Measurements from ENCODE around the gene SLF2. TPM values are rescaled to one million over a fixed set of nuclear protein-coding genes. Genes with fewer than 3 reads are reported as not detected.
A peak's percentile ranks its signal among the peaks of the same experiment; 100 is the strongest.

Gene SLF2
- total and polyA plus RNA-seq, 2 of the 13 experiments (the other 11 are each of a cell fraction or from before 2014, with no cell fraction given) = 12.2 to 48.1 TPM

- no peak for TF ChIP-seq RFXAP (CRISPR knock-in tag; IDR thresholded peaks at IDR 0.05; ENCODE audit: borderline replicate concordance)
- no peak for TF ChIP-seq ZNF224 (CRISPR knock-in tag; IDR thresholded peaks at IDR 0.05)
- TF ChIP-seq ZNF879 (CRISPR knock-in tag; IDR thresholded peaks at IDR 0.05) = no peak
- TF ChIP-seq ELF4 (CRISPR knock-in tag; IDR thresholded peaks at IDR 0.05; ENCODE audit: borderline replicate concordance) = peak; percentile 89
- TF ChIP-seq KDM5B (CRISPR knock-in tag; IDR thresholded peaks at IDR 0.05; ENCODE audit: borderline replicate concordance) = no peak
- no peak for TF ChIP-seq IRF9 (CRISPR knock-in tag; IDR thresholded peaks at IDR 0.05; ENCODE audit: borderline replicate concordance)
- no peak for TF ChIP-seq NFIB (CRISPR knock-in tag; IDR thresholded peaks at IDR 0.05; ENCODE audit: borderline replicate concordance)
- TF ChIP-seq ZNF430 (CRISPR knock-in tag; IDR thresholded peaks at IDR 0.05) = no peak
- TF ChIP-seq ZNF431 (CRISPR knock-in tag; IDR thresholded peaks at IDR 0.05; ENCODE audit: borderline replicate concordance, low read depth) = no peak
- no peak for TF ChIP-seq ATF7 (IDR thresholded peaks at IDR 0.05)
- TF ChIP-seq ATF7 (CRISPR knock-in tag; IDR thresholded peaks at IDR 0.05) = no peak
- TF ChIP-seq SUZ12 (IDR thresholded peaks at IDR 0.05; ENCODE audit: low read depth, low read length) = no peak
- TF ChIP-seq CERS6 (CRISPR knock-in tag; IDR thresholded peaks at IDR 0.05) = no peak
- TF ChIP-seq ZNF891 (CRISPR knock-in tag; IDR thresholded peaks at IDR 0.05) = no peak
- no peak for TF ChIP-seq ATF5 (CRISPR knock-in tag; IDR thresholded peaks at IDR 0.05; ENCODE audit: low read depth)
- TF ChIP-seq RARA (CRISPR knock-in tag; IDR thresholded peaks at IDR 0.05) = peak; percentile 43
- TF ChIP-seq, protein P1, sequence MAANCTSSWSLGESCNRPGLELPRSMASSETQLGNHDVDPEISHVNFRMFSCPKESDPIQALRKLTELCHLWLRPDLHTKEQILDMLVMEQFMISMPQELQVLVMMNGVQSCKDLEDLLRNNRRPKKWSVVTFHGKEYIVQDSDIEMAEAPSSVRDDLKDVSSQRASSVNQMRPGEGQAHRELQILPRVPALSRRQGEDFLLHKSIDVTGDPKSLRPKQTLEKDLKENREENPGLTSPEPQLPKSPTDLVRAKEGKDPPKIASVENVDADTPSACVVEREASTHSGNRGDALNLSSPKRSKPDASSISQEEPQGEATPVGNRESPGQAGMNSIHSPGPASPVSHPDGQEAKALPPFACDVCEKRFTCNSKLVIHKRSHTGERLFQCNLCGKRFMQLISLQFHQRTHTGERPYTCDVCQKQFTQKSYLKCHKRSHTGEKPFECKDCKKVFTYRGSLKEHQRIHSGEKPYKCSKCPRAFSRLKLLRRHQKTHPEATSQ (CRISPR knock-in tag; IDR thresholded peaks at IDR 0.05; ENCODE audit: borderline replicate concordance) = no peak
- TF ChIP-seq JUNB (CRISPR knock-in tag; IDR thresholded peaks at IDR 0.05; ENCODE audit: borderline replicate concordance) = no peak
- no peak for TF ChIP-seq ZNF513 (CRISPR knock-in tag; conservative IDR thresholded peaks at IDR 0.05)
- TF ChIP-seq ZNF780A (CRISPR knock-in tag; IDR thresholded peaks at IDR 0.05) = no peak
- no peak for TF ChIP-seq RFX5 (IDR thresholded peaks at IDR 0.05; ENCODE audit: low read depth, low read length)
- TF ChIP-seq ZNF724P (CRISPR knock-in tag; IDR thresholded peaks at IDR 0.05; ENCODE audit: borderline replicate concordance) = no peak
- TF ChIP-seq GABPA (IDR thresholded peaks at IDR 0.05; ENCODE audit: low read depth, low read length) = no peak
- no peak; the same call in 1 of the 2 replicates for TF ChIP-seq GABPA (CRISPR knock-in tag; IDR thresholded peaks at IDR 0.05; ENCODE audit: low read depth)
- TF ChIP-seq ZNF326 (CRISPR knock-in tag; IDR thresholded peaks at IDR 0.05; ENCODE audit: borderline replicate concordance) = no peak
- TF ChIP-seq RFXANK (CRISPR knock-in tag; IDR thresholded peaks at IDR 0.05) = no peak
- TF ChIP-seq ERF (CRISPR knock-in tag; IDR thresholded peaks at IDR 0.05) = peak; percentile 63; the same call in 1 of the 2 replicates
- no peak for TF ChIP-seq ZSCAN29 (CRISPR knock-in tag; conservative IDR thresholded peaks at IDR 0.05)
- TF ChIP-seq KDM1A (CRISPR knock-in tag; IDR thresholded peaks at IDR 0.05) = peak; percentile 69; the same call in 1 of the 2 replicates
Measured at GRCh38 chr10:100907175-100907574, 5.6 kb upstream of the SLF2 start (continued).

Measured in HepG2 (cell line).